ENCODE measurements around the gene OR8I2.

GRCh38 chr11:56103210-56103737 is 10.2 kb downstream of the OR8I2 start, which contains the start of gene OR8H2:
- TF ChIP-seq CTCF (IDR thresholded peaks at IDR 0.05; ENCODE audit: low read depth, low read length, missing input control) (no peak), RXRA (IDR thresholded peaks at IDR 0.05) (no peak), TAF1 (conservative IDR thresholded peaks at IDR 0.05) (no peak), RAD21 (IDR thresholded peaks at IDR 0.05) (no peak), JUND (IDR thresholded peaks at IDR 0.05) (no peak), FOXA1 (IDR thresholded peaks at IDR 0.05) (no peak)
- TF ChIP-seq, protein P1, sequence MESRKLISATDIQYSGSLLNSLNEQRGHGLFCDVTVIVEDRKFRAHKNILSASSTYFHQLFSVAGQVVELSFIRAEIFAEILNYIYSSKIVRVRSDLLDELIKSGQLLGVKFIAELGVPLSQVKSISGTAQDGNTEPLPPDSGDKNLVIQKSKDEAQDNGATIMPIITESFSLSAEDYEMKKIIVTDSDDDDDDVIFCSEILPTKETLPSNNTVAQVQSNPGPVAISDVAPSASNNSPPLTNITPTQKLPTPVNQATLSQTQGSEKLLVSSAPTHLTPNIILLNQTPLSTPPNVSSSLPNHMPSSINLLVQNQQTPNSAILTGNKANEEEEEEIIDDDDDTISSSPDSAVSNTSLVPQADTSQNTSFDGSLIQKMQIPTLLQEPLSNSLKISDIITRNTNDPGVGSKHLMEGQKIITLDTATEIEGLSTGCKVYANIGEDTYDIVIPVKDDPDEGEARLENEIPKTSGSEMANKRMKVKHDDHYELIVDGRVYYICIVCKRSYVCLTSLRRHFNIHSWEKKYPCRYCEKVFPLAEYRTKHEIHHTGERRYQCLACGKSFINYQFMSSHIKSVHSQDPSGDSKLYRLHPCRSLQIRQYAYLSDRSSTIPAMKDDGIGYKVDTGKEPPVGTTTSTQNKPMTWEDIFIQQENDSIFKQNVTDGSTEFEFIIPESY (IDR thresholded peaks at IDR 0.05) = no peak

All from liver (tissue), 3 donors.